Measurements from ENCODE around the gene PAPPA2. TPM values are rescaled to one million over a fixed set of nuclear protein-coding genes. Genes with fewer than 3 reads are reported as not detected.

The PAPPA2 gene
- total RNA-seq, 1 donor from 2014 or later = 0.41 TPM

DNA sequence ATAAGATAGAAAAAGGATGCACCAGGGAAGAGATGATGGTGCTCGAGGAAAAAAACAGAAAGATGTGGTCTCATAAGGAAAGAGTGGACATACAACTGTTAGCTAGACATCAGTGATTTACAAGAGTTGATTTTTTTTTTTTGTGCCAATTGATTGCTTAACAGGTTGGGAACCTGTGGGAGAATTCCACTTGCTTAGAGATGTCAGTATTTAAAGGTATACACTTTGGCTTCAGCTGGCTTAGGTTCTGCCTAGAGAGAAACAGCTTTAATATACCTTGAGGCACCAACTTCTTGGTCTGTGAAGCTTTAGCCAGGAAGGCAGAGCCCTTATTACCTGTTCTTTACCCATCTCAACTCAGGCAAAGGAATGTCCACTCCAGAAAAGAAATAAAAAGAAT lies 303.8 kb downstream of the PAPPA2 start:
- H3K4me3 ChIP-seq = no peak overlapping the region
- H3K27ac ChIP-seq (replicated peaks) = no peak overlapping the region
- H3K4me1 ChIP-seq = no peaks in the 10 kb centered on the region
- no peak for DNase-seq
- intact Hi-C loops (cut with micrococcal nuclease) = no loop called here
- TF ChIP-seq, protein P1, sequence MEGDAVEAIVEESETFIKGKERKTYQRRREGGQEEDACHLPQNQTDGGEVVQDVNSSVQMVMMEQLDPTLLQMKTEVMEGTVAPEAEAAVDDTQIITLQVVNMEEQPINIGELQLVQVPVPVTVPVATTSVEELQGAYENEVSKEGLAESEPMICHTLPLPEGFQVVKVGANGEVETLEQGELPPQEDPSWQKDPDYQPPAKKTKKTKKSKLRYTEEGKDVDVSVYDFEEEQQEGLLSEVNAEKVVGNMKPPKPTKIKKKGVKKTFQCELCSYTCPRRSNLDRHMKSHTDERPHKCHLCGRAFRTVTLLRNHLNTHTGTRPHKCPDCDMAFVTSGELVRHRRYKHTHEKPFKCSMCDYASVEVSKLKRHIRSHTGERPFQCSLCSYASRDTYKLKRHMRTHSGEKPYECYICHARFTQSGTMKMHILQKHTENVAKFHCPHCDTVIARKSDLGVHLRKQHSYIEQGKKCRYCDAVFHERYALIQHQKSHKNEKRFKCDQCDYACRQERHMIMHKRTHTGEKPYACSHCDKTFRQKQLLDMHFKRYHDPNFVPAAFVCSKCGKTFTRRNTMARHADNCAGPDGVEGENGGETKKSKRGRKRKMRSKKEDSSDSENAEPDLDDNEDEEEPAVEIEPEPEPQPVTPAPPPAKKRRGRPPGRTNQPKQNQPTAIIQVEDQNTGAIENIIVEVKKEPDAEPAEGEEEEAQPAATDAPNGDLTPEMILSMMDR (IDR thresholded peaks at IDR 0.05; ENCODE audit: borderline replicate concordance) = no peak
- H3K36me3 ChIP-seq = no peaks in the 10 kb centered on the region
- H3K27me3 ChIP-seq (ENCODE audit: low read depth) = no peaks in the 10 kb centered on the region
- no peaks in the 10 kb centered on the region for H3K9me3 ChIP-seq (replicated peaks)

GRCh38 chr1:176767714-176768136 lies 304.8 kb downstream of the PAPPA2 start:
- H3K36me3 ChIP-seq = no peaks in the 10 kb centered on the region
- intact Hi-C loops (cut with micrococcal nuclease) = no loop called here

GRCh38 chr1:176768532-176768931 lies 305.6 kb downstream of the PAPPA2 start:
- no peaks in the 10 kb centered on the region for H3K27me3 ChIP-seq (ENCODE audit: low read depth)
- no peak overlapping the region for H3K27ac ChIP-seq (replicated peaks)
- intact Hi-C loops (cut with micrococcal nuclease) = no loop called here
- H3K4me3 ChIP-seq = no peak overlapping the region
- TF ChIP-seq, protein P1 (IDR thresholded peaks at IDR 0.05; ENCODE audit: borderline replicate concordance) = no peak
- H3K36me3 ChIP-seq = no peaks in the 10 kb centered on the region
- no peak for DNase-seq
- no peaks in the 10 kb centered on the region for H3K4me1 ChIP-seq
- H3K9me3 ChIP-seq (replicated peaks) = no peaks in the 10 kb centered on the region

More at GRCh38 chr1:176767714-176768136, 304.8 kb downstream of the PAPPA2 start:
- H3K4me1 ChIP-seq = no peaks in the 10 kb centered on the region
- no peak overlapping the region for H3K27ac ChIP-seq (replicated peaks)
- no peaks in the 10 kb centered on the region for H3K27me3 ChIP-seq (ENCODE audit: low read depth)
- DNase-seq = no peak
- TF ChIP-seq, protein P1 (IDR thresholded peaks at IDR 0.05; ENCODE audit: borderline replicate concordance) = no peak
- H3K4me3 ChIP-seq = no peak overlapping the region
- no peaks in the 10 kb centered on the region for H3K9me3 ChIP-seq (replicated peaks)

DNA sequence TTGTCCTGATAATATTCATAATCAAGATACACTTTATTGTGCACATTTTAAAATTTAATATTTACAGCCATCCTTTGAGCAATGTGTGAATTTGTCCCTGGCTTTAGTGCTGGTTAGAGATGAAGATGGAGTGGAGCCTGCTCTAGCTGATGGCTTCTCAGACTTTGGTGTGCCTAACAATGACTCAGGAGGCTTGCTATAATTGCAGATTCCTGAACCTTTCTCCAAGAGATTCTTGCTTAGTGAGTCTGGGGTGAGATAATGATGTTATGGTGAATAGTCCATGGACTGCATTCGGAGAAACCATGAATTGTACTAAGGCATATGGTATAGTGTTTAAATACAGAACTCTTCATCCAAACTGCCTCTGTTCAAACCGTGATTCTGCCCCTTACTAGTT lies 307.1 kb downstream of the PAPPA2 start:
- no peaks in the 10 kb centered on the region for H3K27me3 ChIP-seq (ENCODE audit: low read depth)
- no peaks in the 10 kb centered on the region for H3K4me1 ChIP-seq
- TF ChIP-seq, protein P1 (IDR thresholded peaks at IDR 0.05; ENCODE audit: borderline replicate concordance) = no peak
- DNase-seq = no peak
- H3K36me3 ChIP-seq = no peaks in the 10 kb centered on the region
- intact Hi-C loops (cut with micrococcal nuclease) = no loop called here
- no peak overlapping the region for H3K4me3 ChIP-seq
- no peak overlapping the region for H3K27ac ChIP-seq (replicated peaks)
- no peaks in the 10 kb centered on the region for H3K9me3 ChIP-seq (replicated peaks)

GRCh38 chr1:176773038-176773437 lies 310.1 kb downstream of the PAPPA2 start:
- TF ChIP-seq, protein P1 (IDR thresholded peaks at IDR 0.05; ENCODE audit: borderline replicate concordance) = no peak
- intact Hi-C loops (cut with micrococcal nuclease) = no loop called here

DNA sequence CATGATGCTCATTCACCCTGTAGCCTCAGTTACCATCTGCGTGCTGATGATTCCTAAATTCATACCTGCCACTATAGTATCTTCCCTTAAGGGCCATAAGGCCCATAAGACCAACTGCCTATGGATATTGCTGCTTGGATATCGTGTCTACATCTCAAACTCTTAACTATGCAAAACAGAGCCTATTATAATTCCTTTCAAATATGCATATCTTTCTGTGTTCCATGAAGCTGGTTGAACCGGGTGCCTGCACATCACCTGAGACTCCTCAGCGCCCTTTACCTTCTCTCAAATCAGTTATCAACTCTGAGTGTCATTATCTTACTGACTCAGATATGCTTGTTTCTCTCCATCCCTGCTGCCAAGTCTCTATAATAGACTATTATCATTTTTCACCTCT lies 311.2 kb downstream of the PAPPA2 start:
- H3K9me3 ChIP-seq (replicated peaks) = no peaks in the 10 kb centered on the region
- H3K4me3 ChIP-seq = no peak overlapping the region
- TF ChIP-seq, protein P1 (IDR thresholded peaks at IDR 0.05; ENCODE audit: borderline replicate concordance) = no peak
- H3K4me1 ChIP-seq = no peaks in the 10 kb centered on the region
- H3K27me3 ChIP-seq (ENCODE audit: low read depth) = no peaks in the 10 kb centered on the region
- no peak overlapping the region for H3K27ac ChIP-seq (replicated peaks)
- intact Hi-C loops (cut with micrococcal nuclease) = no loop called here
- no peaks in the 10 kb centered on the region for H3K36me3 ChIP-seq
- DNase-seq = no peak

More at GRCh38 chr1:176773038-176773437, 310.1 kb downstream of the PAPPA2 start:
- H3K27ac ChIP-seq (replicated peaks) = no peak overlapping the region
- H3K9me3 ChIP-seq (replicated peaks) = no peaks in the 10 kb centered on the region
- no peaks in the 10 kb centered on the region for H3K4me1 ChIP-seq
- H3K4me3 ChIP-seq = no peak overlapping the region
- H3K36me3 ChIP-seq = no peaks in the 10 kb centered on the region
- H3K27me3 ChIP-seq (ENCODE audit: low read depth) = no peaks in the 10 kb centered on the region
- no peak for DNase-seq

Data from left ventricle myocardium inferior (tissue), 1 donor.